SU-DHL-6 (cell line): Measurements from ENCODE around the gene CLINT1.

Experiments used
- CTCF ChIP-seq: fragments of 200-600 bp; sonication (generic); IDR thresholded peaks from one replicate; pipeline ENCODE4 v1.5.1; 2017; ENCODE audit warnings: antibody characterized with exemption, mild to moderate bottlenecking, low read length, moderate library complexity; ENCODE audit not compliant: insufficient read depth, poor library complexity, severe bottlenecking
- EZH2phosphoT487 ChIP-seq: fragments of 200-600 bp; sonication (generic), shearing (Covaris generic); conservative IDR thresholded peaks from 2 replicates; pipeline ENCODE4 v1.6.1; 2018; ENCODE audit warnings: mild to moderate bottlenecking, antibody characterized with exemption, low read length, moderate library complexity, mixed read lengths

- TF ChIP-seq CTCF: no peak
- TF ChIP-seq EZH2phosphoT487: no peak
Measured at GRCh38 chr5:157745041-157745456, 113.9 kb downstream of the CLINT1 start.
